B cell (primary cell): ENCODE data around the gene RRP12.

Experiments used
- CTCF ChIP-seq: fragments of 200-600 bp; IDR thresholded peaks from one replicate; pipeline ENCODE4 v1.8.0; 2022; ENCODE audit warnings: antibody characterized with exemption, mild to moderate bottlenecking
- EZH2 ChIP-seq: IDR thresholded peaks from 2 replicates; pipeline ENCODE4 v1.6.1; 2012; ENCODE audit warnings: borderline replicate concordance, low read depth, mild to moderate bottlenecking, moderate library complexity, low read length; ENCODE audit not compliant: insufficient read depth, poor library complexity, severe bottlenecking

DNA sequence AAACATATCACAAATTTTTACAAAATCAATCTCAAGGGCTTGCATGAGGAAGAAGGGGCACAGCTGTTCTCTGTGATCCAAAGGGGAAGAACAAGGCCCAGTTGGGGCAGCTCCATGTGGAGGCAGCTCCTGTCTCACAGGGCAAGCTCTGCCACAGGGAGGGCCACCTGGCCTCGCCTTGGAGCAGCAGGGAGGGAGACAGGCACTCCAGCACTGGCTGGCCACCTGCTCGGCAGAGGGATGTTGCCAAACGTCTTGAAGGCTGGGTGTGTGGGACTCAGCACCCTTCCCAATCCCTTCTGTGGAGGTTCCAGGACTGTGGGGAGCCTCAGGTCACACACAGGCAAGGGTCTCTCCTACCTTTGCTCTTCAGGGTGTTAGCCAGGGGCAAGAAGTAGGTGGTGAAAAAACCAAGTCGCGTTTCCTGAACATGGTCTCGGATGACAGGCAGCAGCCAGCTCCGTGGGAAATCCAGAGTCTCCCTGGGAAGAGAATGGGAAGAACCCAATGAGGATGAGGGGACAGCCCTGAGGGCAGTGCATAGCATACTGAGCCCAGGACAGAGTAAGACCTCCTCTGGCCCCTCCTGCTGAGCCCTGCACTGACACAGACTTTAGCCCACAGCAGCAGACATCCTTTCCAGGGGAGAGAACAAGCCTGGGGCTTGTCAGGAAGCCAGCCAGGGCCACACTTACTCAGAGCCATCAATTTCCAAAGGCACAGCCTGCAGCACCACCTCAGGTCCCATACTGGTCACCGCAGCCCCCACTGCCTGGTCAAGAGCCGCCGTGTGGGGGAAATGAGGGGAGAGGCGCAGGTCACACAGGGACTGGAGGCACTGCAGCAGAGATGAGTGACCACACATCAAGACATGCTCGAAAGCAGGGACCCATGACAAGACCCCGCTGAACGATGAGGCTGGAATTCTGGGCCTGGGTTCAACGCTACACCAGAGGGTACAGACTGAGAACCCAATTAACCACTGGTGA is 21.9 kb downstream of the RRP12 start:
- TF ChIP-seq CTCF (no peak), EZH2 (no peak)
